Body of pancreas (tissue), 4 donors: ENCODE results near the gene CRYBG2.

Experiments
- POLR2A ChIP-seq, 3 donors: fragments of 450-650 bp; IDR thresholded peaks; one replicate each; pipeline ENCODE4 v1.6.1; 2016; ENCODE audit warnings: antibody characterized with exemption in 3 of 3, mild to moderate bottlenecking in 2 of 3
- TF ChIP-seq, protein P1 (sequence below), 7 experiments: fragments of 450-650 bp in 4 of 7; fragments of 200-600 bp in 3 of 7; sonication (generic) in 3 of 7; IDR thresholded peaks; one replicate each; pipeline ENCODE4 v1.5.1; 2016 to 2019; ENCODE audit warnings: antibody characterized with exemption in 7 of 7

DNA sequence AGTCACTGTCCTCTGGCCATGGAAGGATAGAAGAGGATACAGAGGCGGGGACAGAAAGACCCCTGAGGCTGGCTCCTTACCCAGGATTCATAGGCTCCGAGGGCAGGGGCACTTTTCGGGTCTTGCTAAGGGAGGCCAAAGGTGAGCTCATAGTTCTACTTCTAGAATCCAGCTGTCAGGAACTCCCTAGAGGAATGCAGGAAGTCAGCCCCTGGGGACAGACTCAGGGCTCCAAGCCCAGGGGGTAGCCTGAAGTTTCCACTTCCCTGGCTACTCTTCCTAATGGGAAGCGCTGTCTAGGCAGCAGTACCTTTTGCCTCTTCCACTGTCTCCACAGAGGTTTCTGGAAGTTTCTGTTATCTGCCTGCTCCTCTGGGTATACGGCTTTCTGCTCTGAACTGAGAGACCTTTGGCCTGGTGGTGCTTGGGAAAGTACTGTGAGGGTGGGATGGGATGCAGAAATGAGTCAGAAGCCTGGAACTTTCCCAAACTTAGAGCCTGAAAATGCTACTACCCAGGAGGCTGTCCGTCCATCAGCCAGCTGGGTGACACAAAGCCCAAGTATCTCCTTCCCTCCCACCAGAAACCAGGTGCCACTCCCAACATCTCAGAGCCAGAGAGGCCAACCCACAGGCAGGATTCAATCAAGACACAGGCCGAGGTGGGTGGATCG, 51.1 kb downstream of the CRYBG2 start:
- TF ChIP-seq, protein P1, sequence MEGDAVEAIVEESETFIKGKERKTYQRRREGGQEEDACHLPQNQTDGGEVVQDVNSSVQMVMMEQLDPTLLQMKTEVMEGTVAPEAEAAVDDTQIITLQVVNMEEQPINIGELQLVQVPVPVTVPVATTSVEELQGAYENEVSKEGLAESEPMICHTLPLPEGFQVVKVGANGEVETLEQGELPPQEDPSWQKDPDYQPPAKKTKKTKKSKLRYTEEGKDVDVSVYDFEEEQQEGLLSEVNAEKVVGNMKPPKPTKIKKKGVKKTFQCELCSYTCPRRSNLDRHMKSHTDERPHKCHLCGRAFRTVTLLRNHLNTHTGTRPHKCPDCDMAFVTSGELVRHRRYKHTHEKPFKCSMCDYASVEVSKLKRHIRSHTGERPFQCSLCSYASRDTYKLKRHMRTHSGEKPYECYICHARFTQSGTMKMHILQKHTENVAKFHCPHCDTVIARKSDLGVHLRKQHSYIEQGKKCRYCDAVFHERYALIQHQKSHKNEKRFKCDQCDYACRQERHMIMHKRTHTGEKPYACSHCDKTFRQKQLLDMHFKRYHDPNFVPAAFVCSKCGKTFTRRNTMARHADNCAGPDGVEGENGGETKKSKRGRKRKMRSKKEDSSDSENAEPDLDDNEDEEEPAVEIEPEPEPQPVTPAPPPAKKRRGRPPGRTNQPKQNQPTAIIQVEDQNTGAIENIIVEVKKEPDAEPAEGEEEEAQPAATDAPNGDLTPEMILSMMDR (IDR thresholded peaks at IDR 0.05): no peak
- no peak for TF ChIP-seq POLR2A (IDR thresholded peaks at IDR 0.05)
